Mesenchymal stem cell (in vitro differentiated cells and primary cell): ENCODE results near the gene RUBCN.

Experiments used
- DNase-seq: peaks from one replicate; pipeline ENCODE4 v3.0.0-alpha.2; 2013
- H2AFZ ChIP-seq: one replicate; pipeline ENCODE4 v1.6.1; 2013; ENCODE audit warnings: low read depth, mild to moderate bottlenecking, control low read depth, inconsistent platforms, low read length, moderate library complexity
- H2AK5ac ChIP-seq: 2 replicates; pipeline ENCODE4 v1.6.1; 2013; ENCODE audit warnings: low read length, moderate library complexity, mild to moderate bottlenecking, inconsistent platforms; ENCODE audit not compliant: severe bottlenecking
- H2BK120ac ChIP-seq: one replicate; pipeline ENCODE4 v1.6.1; 2013; ENCODE audit warnings: low read depth, mild to moderate bottlenecking, inconsistent platforms, low read length, moderate library complexity
- H2BK12ac ChIP-seq, 2 experiments: one replicate each; pipeline ENCODE4 v1.6.1; 2013; ENCODE audit warnings: inconsistent platforms in 2 of 2, low read length in 2 of 2, mild to moderate bottlenecking in 2 of 2, moderate library complexity in 2 of 2, control low read depth in 1 of 2
- H2BK15ac ChIP-seq: one replicate; pipeline ENCODE4 v1.6.1; 2013; ENCODE audit warnings: mild to moderate bottlenecking, low read depth, inconsistent platforms; ENCODE audit not compliant: poor library complexity, severe bottlenecking
- H2BK5ac ChIP-seq: 2 replicates; pipeline ENCODE4 v1.6.1; 2013; ENCODE audit warnings: low read depth, mild to moderate bottlenecking, low read length, control low read depth, inconsistent platforms; ENCODE audit not compliant: poor library complexity, severe bottlenecking
- H3K14ac ChIP-seq, 2 experiments: one replicate each; pipeline ENCODE4 v1.6.1; 2013; ENCODE audit warnings: inconsistent platforms in 2 of 2, low read length in 2 of 2, control low read depth in 1 of 2, mild to moderate bottlenecking in 1 of 2, moderate library complexity in 1 of 2
- H3K18ac ChIP-seq, 2 experiments: one replicate each; pipeline ENCODE4 v1.6.1; 2013; ENCODE audit warnings: inconsistent platforms in 2 of 2, low read length in 2 of 2, control low read depth in 1 of 2, low read depth in 1 of 2, mild to moderate bottlenecking in 1 of 2
- H3K23ac ChIP-seq, 2 experiments: one replicate each; pipeline ENCODE4 v1.6.1; 2013; ENCODE audit warnings: inconsistent platforms in 2 of 2, low read length in 2 of 2, mild to moderate bottlenecking in 2 of 2, moderate library complexity in 2 of 2, control low read depth in 1 of 2
- H3K27ac ChIP-seq: 2 replicates; pipeline ENCODE4 v1.5.1; 2013; ENCODE audit warnings: mild to moderate bottlenecking, moderate library complexity, low read length, control low read depth, inconsistent platforms; ENCODE audit not compliant: poor library complexity, severe bottlenecking
- H3K27me3 ChIP-seq, 2 experiments: 2 replicates each; pipeline versions ENCODE4 v1.6.1 to v1.7.0; 2013; ENCODE audit warnings: low read length in 2 of 2, mild to moderate bottlenecking in 2 of 2, moderate library complexity in 2 of 2, control low read depth in 1 of 2, inconsistent platforms in 1 of 2; ENCODE audit not compliant: control insufficient read depth in 1 of 2, insufficient read depth in 1 of 2
- H3K36me3 ChIP-seq, 2 experiments: 2 replicates each; pipeline versions ENCODE4 v1.6.1 to v1.7.0; 2013; ENCODE audit warnings: low read length in 2 of 2, control low read depth in 1 of 2, inconsistent platforms in 1 of 2, low read depth in 1 of 2, mild to moderate bottlenecking in 1 of 2; ENCODE audit not compliant: insufficient read depth in 2 of 2, control insufficient read depth in 1 of 2
- H3K4ac ChIP-seq, 2 experiments: one replicate each; pipeline ENCODE4 v1.6.1; 2013; ENCODE audit warnings: inconsistent platforms in 2 of 2, low read length in 2 of 2, mild to moderate bottlenecking in 2 of 2, moderate library complexity in 2 of 2, control low read depth in 1 of 2, low read depth in 1 of 2
- H3K4me1 ChIP-seq: 2 replicates; pipeline ENCODE4 v1.6.1; 2013; ENCODE audit warnings: low read depth, low read length, control low read depth; ENCODE audit not compliant: control insufficient read depth, insufficient read depth
- H3K4me2 ChIP-seq: 2 replicates; pipeline ENCODE4 v1.6.1; 2013; ENCODE audit warnings: low read length, mild to moderate bottlenecking, inconsistent platforms; ENCODE audit not compliant: poor library complexity, severe bottlenecking
- H3K4me3 ChIP-seq, 2 experiments: 2 replicates each; pipeline versions ENCODE4 v1.5.1 to v1.7.0; 2013; ENCODE audit warnings: low read length in 2 of 2, mild to moderate bottlenecking in 2 of 2, control low read depth in 1 of 2, low read depth in 1 of 2; ENCODE audit not compliant: insufficient read depth in 1 of 2
- H3K79me1 ChIP-seq: replicated peaks from 2 replicates; pipeline ENCODE4 v1.6.1; 2013; ENCODE audit warnings: mild to moderate bottlenecking, control low read depth, low read length, inconsistent platforms; ENCODE audit not compliant: poor library complexity, severe bottlenecking
- H3K9ac ChIP-seq: 2 replicates; pipeline ENCODE4 v1.7.0; 2013; ENCODE audit warnings: mild to moderate bottlenecking, low read length, moderate library complexity
- H3K9me3 ChIP-seq: 2 replicates; pipeline ENCODE4 v1.7.0; 2013; ENCODE audit warnings: mild to moderate bottlenecking, low read length; ENCODE audit not compliant: control insufficient read depth
- H4K8ac ChIP-seq: one replicate; pipeline ENCODE4 v1.6.1; 2013; ENCODE audit warnings: inconsistent platforms, mild to moderate bottlenecking, low read length, moderate library complexity
- H4K91ac ChIP-seq: one replicate; pipeline ENCODE4 v1.6.1; 2013; ENCODE audit warnings: mild to moderate bottlenecking, low read length, inconsistent platforms
- WGBS: methylation state at CpG from one replicate; pipeline ENCODE4 v1.1.7; 2013; ENCODE audit warnings: mixed read lengths; 5-methylcytosine and 5-hydroxymethylcytosine counted together

The RUBCN gene

DNA sequence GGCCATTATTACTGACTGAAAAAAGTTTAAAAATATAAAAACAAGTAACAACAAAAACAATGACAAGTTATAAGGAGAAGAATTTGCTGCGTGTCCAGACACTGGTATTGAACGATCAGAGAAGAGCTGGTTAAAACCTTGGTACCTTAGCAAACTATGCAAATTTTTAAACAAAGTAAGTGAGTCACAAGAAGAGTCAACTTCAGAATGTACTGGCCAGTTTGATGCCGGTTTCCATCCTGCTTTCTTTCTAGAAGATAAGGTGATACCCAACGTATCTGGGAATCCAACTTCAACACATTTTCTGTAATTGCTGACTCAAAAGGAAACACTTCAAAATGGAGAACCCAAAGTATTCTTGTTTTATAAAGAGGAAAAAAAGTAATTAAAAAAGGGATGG, 49.8 kb downstream of the RUBCN start:
- Histone ChIP-seq H3K4me3 (no peak overlapping the region), H2BK15ac (no peak overlapping the region), H3K4me1 (no peaks in the 10 kb centered on the region), H2AK5ac (no peak overlapping the region), H2AFZ (no peak overlapping the region), H2BK120ac (no peak overlapping the region), H2BK12ac (no peak overlapping the region), H3K36me3 (peaks cover 36 to 74% of the 10 kb centered on the region in 2 experiments), H4K8ac (no peak overlapping the region), H3K23ac (no peak overlapping the region), H2BK5ac (no peak overlapping the region), H3K9ac (no peak overlapping the region), H3K4ac (no peak overlapping the region), H4K91ac (no peak overlapping the region), H3K9me3 (no peaks in the 10 kb centered on the region), H3K18ac (no peak overlapping the region), H3K27me3 (no peaks in the 10 kb centered on the region), H3K14ac (no peak overlapping the region), H3K27ac (no peak overlapping the region), H3K4me2 (no peak overlapping the region), H3K79me1 (peaks cover 6% of the 10 kb centered on the region)
- WGBS: 94% methylated on average over 3 of the region's 4 CpGs
- no peak for DNase-seq

DNA sequence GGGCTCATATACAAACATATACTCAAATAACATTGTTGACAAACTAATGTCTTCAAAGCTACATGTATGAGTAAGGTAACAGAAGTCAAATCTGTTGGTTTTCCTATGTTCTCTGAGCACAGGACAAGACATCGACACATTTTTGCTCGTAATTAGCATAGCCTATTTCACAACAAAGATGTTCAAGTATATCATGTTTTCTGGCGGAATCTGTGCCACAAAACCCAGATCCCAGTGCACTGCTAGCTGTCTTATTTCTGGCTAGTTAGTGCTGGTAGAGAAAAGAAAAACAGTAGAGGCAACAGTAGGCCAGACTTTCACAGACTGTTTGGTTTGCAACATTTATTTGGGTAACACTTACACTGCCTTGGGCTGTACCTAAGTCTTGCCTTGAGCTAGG, 51.2 kb downstream of the RUBCN start:
- no peak for DNase-seq
- Histone ChIP-seq H3K4me1 (no peaks in the 10 kb centered on the region), H3K9ac (no peak overlapping the region), H3K23ac (no peak overlapping the region), H3K4me3 (no peak overlapping the region), H3K79me1 (peaks cover 8% of the 10 kb centered on the region), H3K9me3 (no peaks in the 10 kb centered on the region), H3K36me3 (peaks cover 41 to 73% of the 10 kb centered on the region in 2 experiments), H4K91ac (no peak overlapping the region), H4K8ac (no peak overlapping the region), H2BK15ac (no peak overlapping the region), H3K4ac (no peak overlapping the region), H3K14ac (no peak overlapping the region), H3K27me3 (no peaks in the 10 kb centered on the region), H2AK5ac (no peak overlapping the region), H3K18ac (no peak overlapping the region), H3K27ac (no peak overlapping the region), H2BK12ac (no peak overlapping the region), H2BK120ac (no peak overlapping the region), H2AFZ (no peak overlapping the region), H2BK5ac (no peak overlapping the region), H3K4me2 (no peak overlapping the region)
- WGBS: 99% methylated on average over 3 of the region's 3 CpGs

- no peak for DNase-seq
- Histone ChIP-seq H2BK15ac (no peak overlapping the region), H3K4me1 (no peaks in the 10 kb centered on the region), H2AK5ac (no peak overlapping the region), H3K4me3 (no peak overlapping the region), H3K14ac (no peak overlapping the region), H3K9ac (no peak overlapping the region), H4K8ac (no peak overlapping the region), H3K27me3 (no peaks in the 10 kb centered on the region), H3K4ac (no peak overlapping the region), H3K4me2 (no peak overlapping the region), H3K79me1 (peaks cover 6% of the 10 kb centered on the region), H3K18ac (no peak overlapping the region), H3K27ac (no peak overlapping the region), H3K23ac (no peak overlapping the region), H3K9me3 (no peaks in the 10 kb centered on the region), H2AFZ (no peak overlapping the region), H2BK5ac (no peak overlapping the region), H2BK120ac (no peak overlapping the region), H2BK12ac (no peak overlapping the region), H4K91ac (no peak overlapping the region), H3K36me3 (peaks cover 46 to 62% of the 10 kb centered on the region in 2 experiments)
- 95% methylated on average over 13 of the region's 13 CpGs for whole genome bisulfite sequencing
Measured at GRCh38 chr3:197683191-197683590, 53.5 kb downstream of the RUBCN start.

GRCh38 chr3:197682713-197683112, 54.0 kb downstream of the RUBCN start:
- Histone ChIP-seq H4K91ac (no peak overlapping the region), H3K9me3 (no peaks in the 10 kb centered on the region), H3K4ac (no peak overlapping the region), H3K27me3 (no peaks in the 10 kb centered on the region), H3K4me2 (no peak overlapping the region), H3K4me1 (no peaks in the 10 kb centered on the region), H2AFZ (no peak overlapping the region), H2AK5ac (no peak overlapping the region), H3K18ac (no peak overlapping the region), H3K23ac (no peak overlapping the region), H2BK15ac (no peak overlapping the region), H2BK12ac (no peak overlapping the region), H3K9ac (no peak overlapping the region), H2BK5ac (no peak overlapping the region), H3K14ac (no peak overlapping the region), H3K79me1 (peaks cover 6% of the 10 kb centered on the region), H3K4me3 (no peak overlapping the region), H4K8ac (no peak overlapping the region), H3K36me3 (peaks cover 45 to 65% of the 10 kb centered on the region in 2 experiments), H3K27ac (no peak overlapping the region), H2BK120ac (no peak overlapping the region)
- DNase-seq: no peak
- 96% methylated on average over 15 of the region's 15 CpGs for WGBS
